SU-DHL-6 (cell line): ENCODE measurements around the gene FSD2.

Source experiments
- H2AFZ ChIP-seq: fragments of 200-600 bp; sonication (generic); 2 replicates; pipeline ENCODE4 v1.6.1; 2014; ENCODE audit warnings: low read depth, mild to moderate bottlenecking, moderate library complexity, mixed read lengths, antibody characterized with exemption, low read length; ENCODE audit not compliant: severe bottlenecking
- H3F3A ChIP-seq: fragments of 200-600 bp; shearing (Covaris generic); 2 replicates; pipeline ENCODE4 v1.6.0; 2016; ENCODE audit warnings: antibody characterized with exemption, mild to moderate bottlenecking; ENCODE audit not compliant: insufficient read depth
- H3K27ac ChIP-seq: fragments of 200-600 bp; sonication (generic); 2 replicates; pipeline ENCODE4 v1.5.1; 2016; ENCODE audit warnings: low read depth, mild to moderate bottlenecking, low read length, moderate library complexity, mixed read lengths
- H3K27me3 ChIP-seq: fragments of 200-600 bp; sonication (generic), shearing (Covaris generic); 2 replicates; pipeline ENCODE4 v1.6.0; 2014; ENCODE audit warnings: mild to moderate bottlenecking, low read length
- H3K36me3 ChIP-seq: fragments of 200-600 bp; sonication (generic); 2 replicates; pipeline ENCODE4 v1.6.1; 2014; ENCODE audit warnings: mild to moderate bottlenecking, low read length, mixed read lengths
- H3K4me2 ChIP-seq: fragments of 300-600, 200-600 bp; shearing (Covaris generic), sonication (generic); 2 replicates; pipeline ENCODE4 v1.6.0; 2014; ENCODE audit warnings: low read length, low read depth, mild to moderate bottlenecking; ENCODE audit not compliant: poor library complexity, severe bottlenecking
- H3K4me3 ChIP-seq: fragments of 200-600 bp; sonication (generic); 2 replicates; pipeline ENCODE4 v1.5.1; 2014; ENCODE audit warnings: antibody characterized with exemption, low read length, mild to moderate bottlenecking, mixed read lengths; ENCODE audit not compliant: insufficient read depth, poor library complexity, severe bottlenecking
- H3K79me2 ChIP-seq: fragments of 200-600 bp; sonication (generic); 2 replicates; pipeline ENCODE4 v1.6.1; 2014; ENCODE audit warnings: mild to moderate bottlenecking, low read length, moderate library complexity; ENCODE audit not compliant: insufficient read depth
- H3K9ac ChIP-seq: fragments of 200-600 bp; sonication (generic); 2 replicates; pipeline ENCODE4 v1.7.0; 2014; ENCODE audit warnings: mild to moderate bottlenecking, low read length
- H3K9me2 ChIP-seq: fragments of 200-600 bp; sonication (generic); replicated peaks from 2 replicates; pipeline ENCODE4 v1.6.1; 2014; ENCODE audit warnings: low read length; ENCODE audit not compliant: insufficient read depth
- H3K9me3 ChIP-seq: fragments of 200-600 bp; sonication (generic); 2 replicates; pipeline ENCODE4 v1.6.1; 2014; ENCODE audit warnings: low read length, mixed read lengths; ENCODE audit not compliant: insufficient read depth
- H4K20me1 ChIP-seq: fragments of 200-600 bp; sonication (generic); 2 replicates; pipeline ENCODE4 v1.6.1; 2014; ENCODE audit warnings: low read depth, mild to moderate bottlenecking, antibody characterized with exemption, low read length, moderate library complexity, mixed read lengths
- EZH2phosphoT487 ChIP-seq: fragments of 200-600 bp; sonication (generic), shearing (Covaris generic); conservative IDR thresholded peaks from 2 replicates; pipeline ENCODE4 v1.6.1; 2018; ENCODE audit warnings: mild to moderate bottlenecking, antibody characterized with exemption, low read length, moderate library complexity, mixed read lengths
- TF ChIP-seq, protein P1 (sequence below): fragments of 200-600 bp; sonication (generic); IDR thresholded peaks from one replicate; pipeline ENCODE4 v1.5.1; 2017; ENCODE audit warnings: antibody characterized with exemption, mild to moderate bottlenecking, low read length, moderate library complexity; ENCODE audit not compliant: insufficient read depth, poor library complexity, severe bottlenecking

The FSD2 gene

DNA sequence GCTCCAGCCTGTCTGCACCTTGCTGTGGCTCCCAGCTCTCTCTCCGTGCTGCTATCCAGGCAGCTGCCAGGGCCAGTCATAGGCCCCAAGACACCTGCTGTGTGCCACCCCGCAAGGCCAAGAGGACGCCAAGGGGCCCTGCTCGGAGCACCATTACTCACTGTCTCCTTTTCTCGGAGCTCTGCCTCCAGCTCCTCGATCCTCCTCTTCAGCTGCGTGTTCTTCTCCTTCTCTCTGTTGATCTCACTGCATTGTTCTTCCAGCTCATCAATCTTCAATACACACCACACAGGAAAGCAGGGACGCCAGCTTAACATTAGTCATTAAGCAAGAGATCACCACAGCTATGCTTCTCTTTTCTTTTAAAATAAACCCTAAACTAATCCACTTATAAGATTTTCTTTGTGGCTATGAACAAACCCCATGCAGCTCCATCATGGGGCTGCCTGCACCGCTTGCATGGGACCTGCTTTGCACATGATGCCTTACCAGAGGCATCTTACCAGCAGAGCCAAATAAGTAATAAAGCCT lies 46.2 kb upstream of the FSD2 start:
- H3K9me2 ChIP-seq, result no peaks in the 10 kb centered on the region
- no peaks in the 10 kb centered on the region for H3K36me3 ChIP-seq
- no peaks in the 10 kb centered on the region for H3K27me3 ChIP-seq
- H3K27ac ChIP-seq, result no peak overlapping the region
- no peak overlapping the region for H3K9ac ChIP-seq
- no peaks in the 10 kb centered on the region for H3K79me2 ChIP-seq
- TF ChIP-seq, protein P1, sequence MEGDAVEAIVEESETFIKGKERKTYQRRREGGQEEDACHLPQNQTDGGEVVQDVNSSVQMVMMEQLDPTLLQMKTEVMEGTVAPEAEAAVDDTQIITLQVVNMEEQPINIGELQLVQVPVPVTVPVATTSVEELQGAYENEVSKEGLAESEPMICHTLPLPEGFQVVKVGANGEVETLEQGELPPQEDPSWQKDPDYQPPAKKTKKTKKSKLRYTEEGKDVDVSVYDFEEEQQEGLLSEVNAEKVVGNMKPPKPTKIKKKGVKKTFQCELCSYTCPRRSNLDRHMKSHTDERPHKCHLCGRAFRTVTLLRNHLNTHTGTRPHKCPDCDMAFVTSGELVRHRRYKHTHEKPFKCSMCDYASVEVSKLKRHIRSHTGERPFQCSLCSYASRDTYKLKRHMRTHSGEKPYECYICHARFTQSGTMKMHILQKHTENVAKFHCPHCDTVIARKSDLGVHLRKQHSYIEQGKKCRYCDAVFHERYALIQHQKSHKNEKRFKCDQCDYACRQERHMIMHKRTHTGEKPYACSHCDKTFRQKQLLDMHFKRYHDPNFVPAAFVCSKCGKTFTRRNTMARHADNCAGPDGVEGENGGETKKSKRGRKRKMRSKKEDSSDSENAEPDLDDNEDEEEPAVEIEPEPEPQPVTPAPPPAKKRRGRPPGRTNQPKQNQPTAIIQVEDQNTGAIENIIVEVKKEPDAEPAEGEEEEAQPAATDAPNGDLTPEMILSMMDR, result no peak
- no peak for TF ChIP-seq EZH2phosphoT487
- H3K4me2 ChIP-seq, result no peak overlapping the region
- H3F3A ChIP-seq, result no peaks in the 10 kb centered on the region
- H3K4me3 ChIP-seq, result no peak overlapping the region
- H2AFZ ChIP-seq, result no peak overlapping the region
- no peaks in the 10 kb centered on the region for H3K9me3 ChIP-seq
- no peaks in the 10 kb centered on the region for H4K20me1 ChIP-seq

GRCh38 chr15:82851306-82851850 lies 45.5 kb upstream of the FSD2 start:
- no peaks in the 10 kb centered on the region for H3F3A ChIP-seq
- H3K9me2 ChIP-seq, result no peaks in the 10 kb centered on the region
- H3K36me3 ChIP-seq, result no peaks in the 10 kb centered on the region
- no peak overlapping the region for H3K4me2 ChIP-seq
- no peaks in the 10 kb centered on the region for H3K79me2 ChIP-seq
- no peaks in the 10 kb centered on the region for H3K9me3 ChIP-seq
- no peak overlapping the region for H3K9ac ChIP-seq
- TF ChIP-seq EZH2phosphoT487, result no peak
- TF ChIP-seq, protein P1, result no peak
- H3K27ac ChIP-seq, result no peak overlapping the region
- H4K20me1 ChIP-seq, result no peaks in the 10 kb centered on the region
- no peaks in the 10 kb centered on the region for H3K27me3 ChIP-seq
- H2AFZ ChIP-seq, result no peak overlapping the region
- H3K4me3 ChIP-seq, result no peak overlapping the region

- no peak overlapping the region for H3K9ac ChIP-seq
- no peaks in the 10 kb centered on the region for H3K9me3 ChIP-seq
- no peaks in the 10 kb centered on the region for H3K79me2 ChIP-seq
- H3K9me2 ChIP-seq, result no peaks in the 10 kb centered on the region
- no peak for TF ChIP-seq EZH2phosphoT487
- TF ChIP-seq, protein P1, result no peak
- H3K27ac ChIP-seq, result no peak overlapping the region
- H3K4me3 ChIP-seq, result no peak overlapping the region
- no peak overlapping the region for H2AFZ ChIP-seq
- H3K4me2 ChIP-seq, result no peak overlapping the region
- H3K27me3 ChIP-seq, result no peaks in the 10 kb centered on the region
- no peaks in the 10 kb centered on the region for H3F3A ChIP-seq
- H4K20me1 ChIP-seq, result no peaks in the 10 kb centered on the region
- no peaks in the 10 kb centered on the region for H3K36me3 ChIP-seq
Measured at GRCh38 chr15:82850731-82851130, 44.9 kb upstream of the FSD2 start.
